Measurements from ENCODE around the gene TBC1D2.

The TBC1D2 gene

DNA sequence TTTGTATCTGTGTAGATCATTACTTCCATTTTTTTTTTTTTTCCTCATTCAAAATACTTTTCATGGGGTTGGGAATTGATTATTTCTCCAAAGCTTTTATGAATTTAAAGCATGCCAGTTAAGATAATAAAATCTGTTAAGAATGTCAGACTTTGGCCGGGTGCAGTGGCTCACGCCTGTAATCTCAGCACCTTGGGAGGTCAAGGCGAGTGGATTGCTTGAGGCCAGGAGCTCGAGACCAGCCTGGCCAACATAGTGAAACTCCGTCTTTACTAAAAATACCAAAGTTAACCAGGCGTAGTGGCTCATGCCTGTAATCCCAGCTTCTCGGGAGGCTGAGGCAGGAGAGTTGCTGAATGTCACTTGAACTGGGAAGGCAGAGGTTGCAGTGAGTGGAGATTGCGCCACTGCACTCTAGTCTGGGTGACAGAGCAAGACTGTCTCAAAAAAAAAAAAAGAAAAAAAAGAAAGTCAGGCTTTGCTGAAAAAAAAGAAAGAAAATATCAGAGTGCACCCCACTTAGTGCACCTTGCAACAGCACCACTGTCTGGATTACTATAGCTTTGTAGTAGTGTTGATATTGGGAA lies 18.5 kb downstream of the TBC1D2 start:
- no peak for DNase-seq

- no peak for DNase-seq
Observed at GRCh38 chr9:98235126-98235525, 20.3 kb downstream of the TBC1D2 start.

- no peak for DNase-seq
Observed at GRCh38 chr9:98234245-98234825, 21.1 kb downstream of the TBC1D2 start.

GRCh38 chr9:98232926-98233325 lies 22.5 kb downstream of the TBC1D2 start:
- DNase-seq: no peak

DNA sequence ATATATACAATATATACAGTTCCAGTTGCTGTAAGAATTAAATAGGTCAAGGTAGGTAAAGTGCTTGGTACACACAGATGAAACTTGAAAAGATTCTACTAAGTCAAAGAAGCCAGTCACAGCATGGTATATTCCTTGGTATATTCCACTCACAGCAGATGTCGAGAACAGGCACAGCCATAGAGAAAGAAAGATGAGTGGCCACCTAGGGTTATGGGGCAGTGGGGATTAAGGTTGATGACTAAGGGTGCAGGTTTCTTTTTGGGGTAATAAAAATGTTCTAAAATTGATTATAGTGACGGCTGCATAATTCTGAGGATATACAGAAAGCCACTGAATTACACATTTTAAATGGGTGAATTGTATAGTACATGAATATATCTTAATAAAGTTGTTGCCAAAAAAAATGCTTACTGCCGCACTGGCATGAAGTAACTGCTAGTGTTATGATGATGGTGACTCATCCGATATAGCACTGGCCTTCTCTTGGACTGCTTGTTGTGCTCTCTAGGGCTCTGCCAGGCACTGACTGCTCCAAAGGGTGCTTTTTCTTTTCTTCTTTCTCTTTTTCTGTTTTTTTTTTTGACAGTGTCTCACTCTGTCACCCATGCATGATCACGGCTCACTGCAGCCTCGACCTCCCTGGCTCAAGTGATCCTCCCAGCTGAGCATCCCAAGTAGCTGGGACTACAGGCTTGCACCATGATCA lies 23.5 kb downstream of the TBC1D2 start:
- no peak for DNase-seq

- DNase-seq: no peak
Observed at GRCh38 chr9:98230789-98231188, 24.7 kb downstream of the TBC1D2 start.

DNA sequence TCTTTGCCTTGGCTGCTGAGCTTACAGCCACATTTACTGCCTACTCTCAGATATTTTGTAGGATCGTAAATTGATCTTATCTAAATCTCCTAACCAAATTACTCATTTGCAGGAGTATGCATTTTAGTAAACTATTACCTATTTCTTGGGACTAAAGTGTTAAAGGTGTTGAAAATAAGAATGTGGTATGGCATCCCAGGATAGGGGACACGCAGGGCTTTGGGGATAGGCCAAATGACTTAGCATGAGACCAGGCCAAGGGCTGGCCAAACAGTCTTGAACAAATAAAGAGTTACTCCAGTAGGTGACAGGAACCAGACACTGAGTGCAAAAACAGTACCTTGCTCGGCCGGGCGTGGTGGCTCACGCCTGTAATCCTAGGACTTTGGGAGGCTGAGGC lies 25.1 kb downstream of the TBC1D2 start:
- DNase-seq: no peak

GRCh38 chr9:98229620-98230019 lies 25.8 kb downstream of the TBC1D2 start:
- no peak for DNase-seq

DNA sequence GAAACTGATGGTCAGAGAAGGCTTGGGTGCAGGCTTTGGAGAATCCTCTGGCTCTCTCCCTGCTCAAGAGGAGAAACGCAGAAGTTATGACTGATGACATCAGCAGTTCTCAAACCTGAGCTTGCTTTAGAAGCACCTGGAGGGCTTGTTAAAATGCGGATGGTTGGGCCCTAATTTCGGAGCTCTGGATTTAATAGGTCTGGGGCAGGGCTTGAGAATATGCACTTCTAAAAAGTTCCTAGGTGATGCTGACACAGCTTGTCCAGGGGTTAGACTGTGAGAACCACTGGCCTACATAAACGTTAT lies 26.4 kb downstream of the TBC1D2 start:
- DNase-seq: no peak

GRCh38 chr9:98228392-98229089 lies 26.9 kb downstream of the TBC1D2 start:
- no peak for DNase-seq

- DNase-seq: no peak
Observed at GRCh38 chr9:98227883-98228282, 27.6 kb downstream of the TBC1D2 start.

DNA sequence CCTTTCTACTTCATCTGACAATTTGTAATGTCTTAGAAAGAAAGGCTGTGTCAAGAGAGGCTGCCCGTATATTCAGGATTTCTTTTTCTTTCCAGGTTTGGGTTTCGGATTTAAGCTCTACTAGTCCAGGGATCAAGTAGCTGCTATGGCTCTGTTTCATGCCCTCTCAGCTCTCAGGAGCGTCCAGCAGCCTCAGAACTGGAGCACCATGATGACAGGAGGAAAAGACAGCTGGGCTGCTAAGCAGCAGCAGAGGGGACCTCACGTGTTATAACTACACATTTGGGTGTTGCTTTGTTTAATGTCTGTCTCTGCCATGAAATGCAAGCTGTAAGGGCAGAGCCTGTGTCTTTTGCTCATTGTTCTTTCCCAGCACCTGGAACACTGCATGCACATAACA lies 28.5 kb downstream of the TBC1D2 start:
- no peak for DNase-seq

DNA sequence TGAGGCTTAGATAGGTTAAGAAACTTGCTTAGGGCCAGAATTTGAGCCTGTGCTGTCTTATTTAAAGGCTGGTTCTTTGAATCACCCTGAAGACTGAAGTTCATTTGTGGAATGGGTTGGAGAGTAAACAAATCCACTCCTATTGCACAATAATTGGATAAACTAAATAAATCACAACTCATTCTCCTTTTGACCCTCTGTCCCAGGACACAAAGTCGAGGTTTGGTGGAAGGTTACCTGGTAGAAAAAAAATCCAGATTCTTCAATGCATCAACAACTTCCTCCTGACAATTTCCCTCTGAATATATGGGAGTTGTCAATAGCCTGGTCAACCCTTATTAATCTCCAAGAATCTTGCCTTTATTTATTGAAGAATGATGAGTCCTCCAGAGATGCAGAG lies 28.9 kb downstream of the TBC1D2 start:
- DNase-seq: no peak

DNA sequence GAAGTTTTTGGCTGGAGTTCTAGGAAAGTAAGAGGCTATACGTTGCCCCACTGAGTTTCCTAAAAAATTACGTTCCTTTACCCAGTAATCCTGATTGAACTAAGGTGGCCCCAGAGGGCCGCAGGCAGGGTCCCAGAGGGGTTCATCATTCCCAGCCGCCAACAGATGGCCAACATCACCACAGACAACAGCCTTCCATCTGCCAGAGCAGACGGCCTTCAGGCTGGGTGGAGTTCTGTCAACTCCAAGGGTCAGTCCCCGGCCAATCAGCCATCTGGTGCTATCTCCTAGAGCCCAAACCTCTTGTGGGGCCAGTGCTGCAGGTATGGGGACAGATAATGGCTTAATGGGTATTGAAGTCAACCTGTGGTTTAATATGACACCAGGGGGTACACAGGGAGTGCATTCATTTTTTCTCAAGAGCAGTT lies 30.4 kb downstream of the TBC1D2 start:
- no peak for DNase-seq

DNA sequence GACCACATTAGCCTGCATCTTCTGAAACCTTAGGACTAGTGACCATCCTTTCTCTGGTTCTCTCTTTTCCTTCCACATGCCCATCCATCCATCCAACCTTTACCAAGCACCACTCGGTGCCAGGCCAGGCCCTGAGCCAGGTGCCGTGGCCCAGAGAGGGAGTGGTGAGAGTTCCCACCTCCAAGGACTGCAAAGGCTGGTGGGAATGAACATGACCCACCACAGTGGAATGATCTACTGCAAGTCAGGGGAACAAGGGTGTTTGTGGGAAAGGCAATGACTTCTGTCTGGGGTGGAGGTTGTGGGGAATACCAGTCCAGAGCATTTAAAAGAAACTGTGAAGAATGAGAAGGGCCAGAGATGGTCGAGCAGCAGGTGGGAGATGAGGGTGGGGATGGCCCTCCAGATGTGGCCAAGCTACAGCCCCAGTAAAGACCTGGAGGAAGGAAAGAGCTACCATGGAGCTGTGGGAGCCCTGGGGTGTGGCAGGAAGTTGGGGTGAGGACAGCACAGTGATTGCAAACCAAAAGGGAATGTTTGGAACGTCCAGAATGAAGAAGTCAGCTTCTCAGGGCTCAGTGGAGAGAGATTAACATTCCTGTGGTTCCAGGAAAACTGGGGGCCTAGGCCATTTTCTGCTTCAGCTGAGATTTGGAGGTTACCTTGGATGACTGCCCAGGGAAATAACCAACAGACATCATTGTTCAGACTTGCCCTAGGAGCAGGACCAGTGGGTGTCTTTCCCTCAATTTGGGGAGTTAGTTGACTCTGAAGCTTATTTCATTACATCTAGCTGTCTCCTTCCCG lies 32.4 kb downstream of the TBC1D2 start:
- DNase-seq: no peak

GRCh38 chr9:98220911-98221310 lies 34.5 kb downstream of the TBC1D2 start:
- DNase-seq: no peak

DNA sequence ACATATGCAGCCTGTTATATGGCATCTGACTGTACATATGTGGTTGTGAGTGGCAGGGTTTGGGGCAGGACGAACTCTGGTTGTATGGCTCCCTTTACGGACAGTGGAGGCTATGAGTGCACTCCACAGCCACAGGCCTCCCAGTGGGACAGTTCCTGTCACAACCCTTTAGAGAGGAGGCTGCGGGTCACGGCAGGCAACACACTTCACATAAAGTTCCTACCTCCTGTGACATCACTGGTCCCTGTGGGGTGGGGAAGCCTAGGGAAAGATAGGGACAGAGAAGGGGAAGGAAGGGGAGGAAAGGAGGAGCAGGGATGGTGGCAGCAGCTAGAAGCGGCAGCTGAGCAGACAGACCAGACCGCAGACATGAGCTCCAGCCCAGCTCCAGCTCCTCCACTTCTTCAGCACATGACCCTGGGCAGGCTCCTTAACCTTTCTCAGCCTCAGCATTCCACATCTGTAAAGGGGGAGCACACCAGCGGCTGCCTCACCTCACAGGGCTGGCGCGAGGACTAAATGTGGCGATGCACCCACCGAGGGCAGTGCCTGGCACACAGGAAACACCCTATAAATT lies 35.6 kb downstream of the TBC1D2 start:
- no peak for DNase-seq

GRCh38 chr9:98219364-98219716 lies 36.1 kb downstream of the TBC1D2 start:
- no peak for DNase-seq

DNA sequence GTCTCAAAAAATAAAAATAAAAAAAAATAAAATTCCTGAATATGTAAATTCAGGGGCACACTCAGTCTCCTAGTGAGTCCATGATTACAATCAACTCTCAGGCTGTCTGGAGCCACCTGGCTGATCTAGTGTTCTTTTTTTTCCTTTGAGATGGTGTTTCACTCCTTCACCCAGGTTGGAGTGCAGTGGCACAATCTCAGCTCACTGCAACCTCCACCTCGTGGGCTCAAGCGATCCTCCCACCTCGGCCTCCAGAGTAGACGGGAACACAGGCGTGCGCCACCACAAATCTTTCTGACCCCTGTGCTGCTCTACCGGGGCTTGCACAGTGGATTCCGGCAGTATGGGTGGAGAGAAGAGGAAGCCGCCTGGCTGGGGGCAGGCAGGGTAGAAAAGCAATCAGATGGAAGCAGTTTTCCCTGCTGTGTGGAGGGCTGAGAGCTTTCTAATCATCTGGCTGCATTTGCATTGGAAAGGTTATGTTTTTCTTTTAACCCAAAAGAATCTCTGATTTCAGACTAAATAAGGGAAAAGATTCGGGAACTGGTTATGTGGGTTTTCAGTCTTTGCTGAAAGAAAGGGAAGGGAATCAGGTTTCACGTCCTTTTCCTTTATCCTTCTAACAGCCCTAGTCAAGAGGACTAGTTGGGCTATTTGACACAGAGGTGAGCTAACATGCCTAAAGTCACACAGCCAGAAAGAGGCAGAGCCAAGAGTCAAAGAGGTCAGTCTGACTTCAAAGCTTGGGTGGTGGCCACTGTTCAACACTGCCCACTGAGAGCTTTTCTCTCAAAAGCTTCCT lies 36.7 kb downstream of the TBC1D2 start:
- no peak for DNase-seq

GRCh38 chr9:98217255-98217654 lies 38.2 kb downstream of the TBC1D2 start:
- DNase-seq: no peak

GRCh38 chr9:98216391-98216790 lies 39.1 kb downstream of the TBC1D2 start:
- no peak for DNase-seq

- DNase-seq: no peak
Observed at GRCh38 chr9:98215821-98216220, 39.6 kb downstream of the TBC1D2 start.
